H1 (cell line): ENCODE results near the gene BRAP. TPM values are rescaled to one million over a fixed set of nuclear protein-coding genes. Genes with fewer than 3 reads are reported as not detected.

Experiments used
- CTCF ChIA-PET: fragments of 300-600 bp; sonication (Branson Sonifier 250); formaldehyde crosslinking; loops from one replicate; lab custom pipeline; 2021; ENCODE audit not compliant: partially characterized antibody; lab: Charles Lee
- POLR2A ChIA-PET: fragments of 300-600 bp; sonication (Branson Sonifier 250); formaldehyde crosslinking; loops from one replicate; lab custom pipeline; 2021; ENCODE audit warnings: inconsistent platforms; ENCODE audit not compliant: partially characterized antibody; lab: Charles Lee
- DNase-seq, 2 experiments: peaks; one replicate each; pipeline versions ENCODE4 v3.0.0 to v3.0.0-alpha.2; 2010 to 2022; ENCODE audit warnings: low spot score in 2 of 2, low read depth in 1 of 2, mixed read lengths in 1 of 2
- FAIRE-seq: peaks from 2 replicates; lab custom pipeline; 2011; peaks lifted over from hg19 to GRCh38; lab: Jason Lieb, UNC
- H2AFZ ChIP-seq: 2 replicates; pipeline ENCODE4 v1.8.1; 2012; ENCODE audit warnings: low read length, inconsistent platforms
- H2AK5ac ChIP-seq: 2 replicates; pipeline ENCODE4 v1.6.1; 2013; ENCODE audit warnings: low read depth, low read length
- H2BK120ac ChIP-seq: replicated peaks from 2 replicates; pipeline ENCODE3; 2013; ENCODE audit warnings: low read depth, low read length, inconsistent platforms
- H2BK12ac ChIP-seq: 2 replicates; pipeline ENCODE4 v1.6.1; 2013; ENCODE audit warnings: low read depth, low read length
- H2BK15ac ChIP-seq: 2 replicates; pipeline ENCODE4 v1.6.1; 2013; ENCODE audit warnings: low read length
- H2BK20ac ChIP-seq: 2 replicates; pipeline ENCODE4 v1.6.1; 2013; ENCODE audit warnings: low read length
- H2BK5ac ChIP-seq: 2 replicates; pipeline ENCODE4 v1.6.1; 2013; ENCODE audit warnings: low read depth, low read length
- H3K14ac ChIP-seq: 2 replicates; pipeline ENCODE4 v1.6.1; 2013; ENCODE audit warnings: inconsistent platforms; ENCODE audit not compliant: insufficient read length
- H3K18ac ChIP-seq: 2 replicates; pipeline ENCODE4 v1.6.1; 2013; ENCODE audit warnings: low read length; ENCODE audit errors: extremely low read depth
- H3K23ac ChIP-seq: 2 replicates; pipeline ENCODE4 v1.6.1; 2013; ENCODE audit warnings: inconsistent platforms; ENCODE audit not compliant: insufficient read length
- H3K23me2 ChIP-seq: 2 replicates; pipeline ENCODE4 v1.6.1; 2013; ENCODE audit warnings: low read depth, low read length
- H3K27ac ChIP-seq: 2 replicates; pipeline ENCODE4 v1.6.1; 2011; ENCODE audit warnings: low read depth, low read length, inconsistent platforms
- H3K27me3 ChIP-seq, 4 experiments: replicated peaks in 1 of 4; 1 replicate in 1 of 4; 2 replicates in 3 of 4; pipeline versions ENCODE4 v1.6.1 to v1.8.1; 2011 to 2013; ENCODE audit warnings: low read length in 3 of 4, mild to moderate bottlenecking in 3 of 4, inconsistent platforms in 2 of 4, mixed read lengths in 2 of 4, moderate library complexity in 1 of 4; ENCODE audit not compliant: control insufficient read depth in 3 of 4, insufficient read depth in 3 of 4; ENCODE audit errors: extremely low read depth in 1 of 4
- H3K36me3 ChIP-seq, 4 experiments: 2 replicates each; pipeline versions ENCODE4 v1.6.1 to v1.8.1; 2011 to 2013; ENCODE audit warnings: mild to moderate bottlenecking in 4 of 4, low read length in 3 of 4, moderate library complexity in 2 of 4, control low read depth in 1 of 4, inconsistent platforms in 1 of 4; ENCODE audit not compliant: insufficient read depth in 4 of 4, control insufficient read depth in 2 of 4
- H3K4ac ChIP-seq: replicated peaks from 2 replicates; pipeline ENCODE3; 2013; ENCODE audit warnings: low read length, low read depth, mixed read lengths, inconsistent platforms; ENCODE audit not compliant: insufficient read length
- H3K4me1 ChIP-seq, 4 experiments: replicated peaks in 1 of 4; 1 replicate in 1 of 4; 2 replicates in 3 of 4; pipeline versions ENCODE4 v1.6.1 to v1.8.1; 2011 to 2013; ENCODE audit warnings: low read length in 3 of 4, inconsistent platforms in 2 of 4, mixed read lengths in 1 of 4; ENCODE audit not compliant: insufficient read depth in 4 of 4, control insufficient read depth in 3 of 4
- H3K4me2 ChIP-seq, 2 experiments: 2 replicates each; pipeline versions ENCODE4 v1.6.1 to v1.8.1; 2011 to 2013; ENCODE audit warnings: low read depth in 2 of 2, low read length in 2 of 2, control low read depth in 1 of 2, inconsistent platforms in 1 of 2, mild to moderate bottlenecking in 1 of 2; ENCODE audit not compliant: insufficient read depth in 1 of 2
- H3K4me3 ChIP-seq, 4 experiments: fragments of 200-600, 300-600 bp in 1 of 4; sonication (generic), shearing (Covaris generic), sonication (Bioruptor Twin) in 1 of 4; 2 replicates each; pipeline versions ENCODE4 v1.5.1 to v1.8.1; 2011 to 2016; ENCODE audit warnings: low read length in 4 of 4, low read depth in 3 of 4, control low read depth in 2 of 4, inconsistent platforms in 2 of 4, mild to moderate bottlenecking in 2 of 4, mixed read lengths in 1 of 4, moderate library complexity in 1 of 4; ENCODE audit not compliant: insufficient read depth in 2 of 4; ENCODE audit errors: extremely low read depth in 1 of 4
- H3K56ac ChIP-seq: replicated peaks from 2 replicates; pipeline ENCODE3; 2013; ENCODE audit warnings: low read depth, mild to moderate bottlenecking, mixed read lengths, low read length, inconsistent platforms; ENCODE audit not compliant: insufficient read length
- H3K79me1 ChIP-seq: 2 replicates; pipeline ENCODE4 v1.6.1; 2013; ENCODE audit warnings: low read depth, low read length, control low read depth
- H3K79me2 ChIP-seq, 2 experiments: 2 replicates each; pipeline versions ENCODE4 v1.6.1 to v1.8.1; 2012 to 2013; ENCODE audit warnings: low read length in 2 of 2, mild to moderate bottlenecking in 2 of 2, inconsistent platforms in 1 of 2; ENCODE audit not compliant: insufficient read depth in 2 of 2, control insufficient read depth in 1 of 2
- H3K9ac ChIP-seq, 4 experiments: replicated peaks in 1 of 4; 1 replicate in 1 of 4; 2 replicates in 3 of 4; pipeline versions ENCODE4 v1.6.1 to v1.8.1; 2011 to 2013; ENCODE audit warnings: low read depth in 3 of 4, low read length in 3 of 4, control low read depth in 2 of 4, mild to moderate bottlenecking in 2 of 4, moderate library complexity in 2 of 4, inconsistent platforms in 1 of 4; ENCODE audit errors: extremely low read depth in 1 of 4
- H3K9me3 ChIP-seq, 2 experiments: 2 replicates each; pipeline versions ENCODE4 v1.6.1 to v1.8.1; 2012 to 2013; ENCODE audit warnings: mild to moderate bottlenecking in 2 of 2, moderate library complexity in 2 of 2, control low read depth in 1 of 2, inconsistent platforms in 1 of 2, low read depth in 1 of 2, low read length in 1 of 2, mixed read lengths in 1 of 2; ENCODE audit not compliant: insufficient read depth in 2 of 2
- H4K20me1 ChIP-seq, 2 experiments: replicated peaks in 1 of 2; 2 replicates each; pipeline versions ENCODE3 to v1.8.1; 2011 to 2013; ENCODE audit warnings: inconsistent platforms in 2 of 2, low read length in 2 of 2, mild to moderate bottlenecking in 1 of 2; ENCODE audit not compliant: insufficient read depth in 2 of 2, control insufficient read depth in 1 of 2
- H4K5ac ChIP-seq: 2 replicates; pipeline ENCODE4 v1.6.1; 2013; ENCODE audit warnings: low read length, low read depth, mixed read lengths, inconsistent platforms; ENCODE audit not compliant: insufficient read length
- H4K8ac ChIP-seq: 2 replicates; pipeline ENCODE4 v1.8.0; 2013; ENCODE audit warnings: mild to moderate bottlenecking, moderate library complexity, low read length, inconsistent platforms; ENCODE audit not compliant: insufficient read depth; ENCODE audit errors: extremely low read depth
- H4K91ac ChIP-seq: replicated peaks from 2 replicates; pipeline ENCODE3; 2013; ENCODE audit warnings: low read length, mixed read lengths, inconsistent platforms; ENCODE audit not compliant: insufficient read length
- BRCA1 ChIP-seq: IDR thresholded peaks from 2 replicates; pipeline ENCODE4 v1.6.1; 2012; ENCODE audit warnings: low read depth, low read length, improper control_type of control experiment
- CBX5 ChIP-seq: fragments of 300-800, 300-1000 bp; sonication (generic); IDR thresholded peaks from 2 replicates; pipeline ENCODE4 v1.7.1; 2016; ENCODE audit warnings: antibody characterized with exemption, low read length, low read depth
- POLR2A ChIP-seq, 2 experiments: IDR thresholded peaks; 1 replicate in 1 of 2; 2 replicates in 1 of 2; pipeline ENCODE4 v1.6.1; 2011; ENCODE audit warnings: low read depth in 2 of 2, low read length in 2 of 2, mild to moderate bottlenecking in 2 of 2; ENCODE audit errors: control extremely low read depth in 1 of 2
- POLR2AphosphoS5 ChIP-seq: IDR thresholded peaks from 2 replicates; pipeline ENCODE4 v1.6.1; 2011; ENCODE audit warnings: low read depth, low read length
- RFX5 ChIP-seq: IDR thresholded peaks from 2 replicates; pipeline ENCODE4 v1.6.1; 2011; ENCODE audit warnings: low read depth, low read length, improper control_type of control experiment, borderline replicate concordance
- SIN3A ChIP-seq, 2 experiments: IDR thresholded peaks in 1 of 2; conservative IDR thresholded peaks in 1 of 2; 2 replicates each; pipeline ENCODE4 v1.6.1; 2011 to 2012; ENCODE audit warnings: low read length in 2 of 2, improper control_type of control experiment in 1 of 2, low read depth in 1 of 2, mild to moderate bottlenecking in 1 of 2
- SIRT6 ChIP-seq: IDR thresholded peaks from one replicate; pipeline ENCODE4 v1.7.1; 2012; ENCODE audit warnings: low read length, inconsistent platforms
- TAF1 ChIP-seq: IDR thresholded peaks from 2 replicates; pipeline ENCODE4 v1.6.1; 2011; ENCODE audit warnings: mild to moderate bottlenecking, low read depth, low read length
- WGBS, 2 experiments: shearing (Covaris generic) in 1 of 2; methylation state at CpG; one replicate each; pipeline versions ENCODE4 v1.1.6 to v1.1.7; 2013 to 2015; ENCODE audit warnings: low lambda C conversion rate in 2 of 2, mixed read lengths in 2 of 2, inconsistent platforms in 1 of 2, low coverage in 1 of 2, missing lambda C conversion rate in 1 of 2; ENCODE audit not compliant: insufficient replicate concordance in 2 of 2, insufficient coverage in 1 of 2, insufficient read length in 1 of 2; ENCODE audit errors: extremely low coverage in 1 of 2, missing lambda C conversion rate in 1 of 2; 5-methylcytosine and 5-hydroxymethylcytosine counted together
- polyA plus RNA-seq, 7 experiments: library from polyadenylated mRNA; depleted of rRNA in 3 of 7; stranded (reverse) in 5 of 7; unstranded in 2 of 7; fragments of >200 nt in 5 of 7; fragments of 200-250 nt in 2 of 7; gene quantifications; 1 replicate in 5 of 7; 2 replicates in 1 of 7; 4 replicates in 1 of 7; pipeline versions ENCODE4 v1.2.1 to v1.2.3, GENCODE V29; 2011 to 2013; ENCODE audit warnings: missing spikeins in 2 of 7, mixed read lengths in 2 of 7
- total RNA-seq: library from RNA; stranded (reverse); fragmentation: NEBNext Ultra II Directional; extraction: Animal tissue kit (Norgen Biotek cat#: 25700); gene quantifications from 2 replicates; pipeline ENCODE4 v1.2.1, GENCODE V29; 2021
- TF ChIP-seq, protein P1 (sequence below): IDR thresholded peaks from 2 replicates; pipeline ENCODE4 v1.6.1; 2011; ENCODE audit warnings: low read length, improper control_type of control experiment

Gene BRAP
- total and polyA plus RNA-seq, 2 of the 8 experiments (the other 6 are each of a cell fraction or from before 2014, with no cell fraction given), result 12.8 to 22.2 TPM

DNA sequence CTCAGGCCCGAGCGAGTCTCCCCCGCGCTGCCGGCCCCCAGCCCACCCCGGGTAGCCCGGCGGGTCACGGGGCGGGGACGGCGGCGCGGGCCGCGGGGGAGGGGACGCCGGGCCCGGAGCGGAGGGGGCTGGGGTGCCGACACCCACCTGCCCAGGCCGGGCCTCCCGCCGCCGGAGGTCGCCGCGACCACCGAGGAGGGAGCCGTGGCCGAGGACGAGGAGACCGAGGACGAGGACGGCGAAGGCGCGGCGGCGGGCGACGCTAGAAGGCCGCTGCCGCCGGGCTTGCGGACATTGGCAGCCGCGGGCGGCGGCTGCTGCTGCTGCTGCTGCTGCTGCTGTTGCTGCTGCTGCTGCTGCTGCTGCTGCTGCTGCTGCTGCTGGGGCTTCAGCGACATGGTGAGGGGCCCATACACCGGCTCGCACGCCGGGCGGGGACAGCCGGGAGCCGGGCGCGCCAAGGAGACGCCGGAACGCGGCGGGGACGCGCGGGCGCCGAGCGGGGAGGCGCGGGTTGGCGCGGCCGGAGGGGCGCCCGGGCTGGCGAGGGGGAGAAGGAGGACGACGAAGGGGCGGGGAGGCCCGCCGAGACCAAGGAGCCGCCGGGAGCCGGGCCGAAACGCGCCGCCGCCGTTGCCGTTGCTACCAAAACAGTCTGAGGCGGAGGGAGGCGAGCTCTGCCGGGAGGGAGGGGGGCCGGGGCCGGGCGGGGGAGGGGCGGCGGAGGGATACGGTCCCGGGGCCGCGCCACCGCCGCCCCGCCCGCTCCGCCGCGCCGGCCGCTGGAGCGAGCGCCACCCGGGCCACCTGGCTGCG is 86.9 kb downstream of the BRAP start, which contains the start of gene ATXN2:
Gene ATXN2 (minus strand): TSS at position 679 of the 816 bp plus-strand sequence. CDS start 281 bp downstream, at position 398.
- POLR2A ChIA-PET, result interaction anchor here (0.6 to 0.8 kb wide), 4 partner anchors 13 to 194 kb away, joined by 3 to 5 read pairs (median 3); no protein-coding TSS in a partner anchor

More for the DNA sequence above, 86.9 kb downstream of the BRAP start, which contains the start of gene ATXN2:
- peaks cover 0 to 19% of the 10 kb centered on the region in 2 experiments for H4K20me1 ChIP-seq
- no peaks in the 10 kb centered on the region for H3K9me3 ChIP-seq
- 2% methylated on average over 19 of the region's 119 CpGs; no CpG with 5 or more reads in 1 of the 2 experiments for WGBS, 2 experiments
- H3K4me2 ChIP-seq, result peak within 1 kb of the TSS; percentile 91 to 96
- H3K79me1 ChIP-seq, result no peaks in the 10 kb centered on the region
- H4K91ac ChIP-seq, result peak within 1 kb of the TSS; percentile 98
- no peak within 1 kb of the TSS for H3K14ac ChIP-seq
- H2BK5ac ChIP-seq, result peak within 1 kb of the TSS; percentile 97
- H3K23me2 ChIP-seq, result peaks cover 15% of the 10 kb centered on the region
- peaks cover 4 to 46% of the 10 kb centered on the region in 2 experiments for H3K79me2 ChIP-seq
- FAIRE-seq (no peak), DNase-seq (no peak)
- peak within 1 kb of the TSS; percentile 17 for H3K4ac ChIP-seq
- no peak within 1 kb of the TSS for H2AK5ac ChIP-seq
- peak within 1 kb of the TSS; percentile 95 for H4K8ac ChIP-seq
- H3K18ac ChIP-seq, result peak within 1 kb of the TSS; percentile 87
- peak within 1 kb of the TSS; percentile 73 to 98 (median 94) for H3K9ac ChIP-seq
- H3K56ac ChIP-seq, result peak within 1 kb of the TSS; percentile 92
- H2AFZ ChIP-seq, result peak within 1 kb of the TSS; percentile 58; the same call in 1 of the 2 replicates
- TF ChIP-seq POLR2A (IDR thresholded peaks at IDR 0.05; ENCODE audit: control extremely low read depth in 1 of 2, low read depth in 2 of 2, low read length in 2 of 2) (peak in 1 of 2 experiments; percentile 4; a peak in 1 of 3 replicates), TAF1 (no peak), BRCA1 (no peak), RFX5 (no peak), POLR2AphosphoS5 (no peak), SIRT6 (no peak), SIN3A (conservative IDR thresholded peaks at IDR 0.05 in 1 of 2, IDR thresholded peaks at IDR 0.05 in 1 of 2; ENCODE audit: low read depth in 1 of 2, low read length in 2 of 2) (0 out of 4 replicates have a peak, but pooled peaks of 1 of the 2 experiments have one; percentile 4), CBX5 (no peak)
- TF ChIP-seq, protein P1, sequence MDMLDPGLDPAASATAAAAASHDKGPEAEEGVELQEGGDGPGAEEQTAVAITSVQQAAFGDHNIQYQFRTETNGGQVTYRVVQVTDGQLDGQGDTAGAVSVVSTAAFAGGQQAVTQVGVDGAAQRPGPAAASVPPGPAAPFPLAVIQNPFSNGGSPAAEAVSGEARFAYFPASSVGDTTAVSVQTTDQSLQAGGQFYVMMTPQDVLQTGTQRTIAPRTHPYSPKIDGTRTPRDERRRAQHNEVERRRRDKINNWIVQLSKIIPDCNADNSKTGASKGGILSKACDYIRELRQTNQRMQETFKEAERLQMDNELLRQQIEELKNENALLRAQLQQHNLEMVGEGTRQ, result no peak
- TF ChIP-seq, all 59 proteins: peak for 2
- Histone ChIP-seq H3K4me1 (peaks cover 0 to 6% (median 1%) of the 10 kb centered on the region in 4 experiments; a peak in 4 of 7 replicates), H2BK15ac (no peak within 1 kb of the TSS), H3K27ac (peak within 1 kb of the TSS; percentile 99), H3K27me3 (no peaks in the 10 kb centered on the region), H3K23ac (no peak within 1 kb of the TSS), H2BK20ac (no peak within 1 kb of the TSS), H3K4me3 (peak within 1 kb of the TSS; percentile 89 to 94 (median 90)), H2BK12ac (no peak within 1 kb of the TSS), H4K5ac (peak within 1 kb of the TSS; percentile 95), H2BK120ac (no peak within 1 kb of the TSS), H3K36me3 (no peaks in the 10 kb centered on the region)
- CTCF ChIA-PET, result no interaction called here
